Fibroblast of lung (primary cell): ENCODE results near the gene PLXNA4.

Experiments
- EZH2 ChIP-seq: IDR thresholded peaks from 2 replicates; pipeline ENCODE4 v1.5.1; 2012; ENCODE audit warnings: low read length, control low read depth, mild to moderate bottlenecking; ENCODE audit errors: missing control alignments
- TF ChIP-seq, protein P1 (sequence below), 2 donors: IDR thresholded peaks in 1 of 2; conservative IDR thresholded peaks in 1 of 2; 1 replicate in 1 of 2; 2 replicates in 1 of 2; pipeline ENCODE4 v1.5.1; 2011 to 2012; ENCODE audit warnings: low read length in 2 of 2, control low read depth in 1 of 2, inconsistent platforms in 1 of 2, low read depth in 1 of 2, mild to moderate bottlenecking in 1 of 2

DNA sequence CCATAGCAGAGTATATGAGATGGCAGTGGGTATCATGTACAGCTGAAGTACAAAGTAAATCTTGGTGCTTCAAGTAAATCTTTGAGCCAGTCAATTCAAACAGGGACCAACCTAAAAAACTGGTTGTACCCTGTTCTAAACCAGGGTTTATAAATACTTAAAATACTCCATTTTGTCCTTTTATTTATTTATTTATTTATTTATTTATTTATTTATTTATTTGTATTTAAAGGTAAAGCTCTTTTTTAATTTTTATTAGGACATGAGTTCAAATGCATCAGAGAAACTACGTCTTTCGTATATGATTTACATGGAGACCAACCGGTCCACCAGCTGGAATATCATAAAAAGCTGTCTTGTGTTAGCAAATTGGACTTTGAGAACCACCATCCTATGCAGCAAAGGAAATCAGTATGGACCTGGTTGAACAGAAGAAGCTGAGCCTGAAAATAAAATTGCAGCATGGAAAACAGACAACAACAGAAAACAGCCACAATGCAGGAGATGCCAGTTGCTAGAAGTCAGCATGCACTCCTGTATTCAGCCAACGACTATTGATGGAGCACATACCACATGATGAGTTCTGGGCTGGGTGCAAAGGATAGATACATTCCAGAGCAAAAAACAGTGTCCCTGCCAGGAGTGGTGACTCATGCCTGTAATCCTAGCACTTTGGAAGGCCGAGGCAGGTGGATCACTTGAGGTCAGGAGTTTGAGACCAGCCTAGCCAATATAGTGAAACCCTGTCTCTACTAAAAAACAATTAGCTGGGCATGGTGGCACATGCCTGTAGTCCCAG is 60.0 kb downstream of the PLXNA4 start:
- TF ChIP-seq, protein P1, sequence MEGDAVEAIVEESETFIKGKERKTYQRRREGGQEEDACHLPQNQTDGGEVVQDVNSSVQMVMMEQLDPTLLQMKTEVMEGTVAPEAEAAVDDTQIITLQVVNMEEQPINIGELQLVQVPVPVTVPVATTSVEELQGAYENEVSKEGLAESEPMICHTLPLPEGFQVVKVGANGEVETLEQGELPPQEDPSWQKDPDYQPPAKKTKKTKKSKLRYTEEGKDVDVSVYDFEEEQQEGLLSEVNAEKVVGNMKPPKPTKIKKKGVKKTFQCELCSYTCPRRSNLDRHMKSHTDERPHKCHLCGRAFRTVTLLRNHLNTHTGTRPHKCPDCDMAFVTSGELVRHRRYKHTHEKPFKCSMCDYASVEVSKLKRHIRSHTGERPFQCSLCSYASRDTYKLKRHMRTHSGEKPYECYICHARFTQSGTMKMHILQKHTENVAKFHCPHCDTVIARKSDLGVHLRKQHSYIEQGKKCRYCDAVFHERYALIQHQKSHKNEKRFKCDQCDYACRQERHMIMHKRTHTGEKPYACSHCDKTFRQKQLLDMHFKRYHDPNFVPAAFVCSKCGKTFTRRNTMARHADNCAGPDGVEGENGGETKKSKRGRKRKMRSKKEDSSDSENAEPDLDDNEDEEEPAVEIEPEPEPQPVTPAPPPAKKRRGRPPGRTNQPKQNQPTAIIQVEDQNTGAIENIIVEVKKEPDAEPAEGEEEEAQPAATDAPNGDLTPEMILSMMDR (conservative IDR thresholded peaks at IDR 0.05 in 1 of 2, IDR thresholded peaks at IDR 0.05 in 1 of 2; ENCODE audit: low read depth in 1 of 2, low read length in 2 of 2) = no peak
- no peak for TF ChIP-seq EZH2
